Activated CD4-positive, alpha-beta T cell treated with anti-CD3 and anti-CD28 coated beads, Interleukin-2, amount 10 ng/mL, durations not matched to agents 24 days and 14 days (primary cell): ENCODE measurements around the gene COL11A1. TPM values are rescaled to one million over a fixed set of nuclear protein-coding genes. Genes with fewer than 3 reads are reported as not detected.
"Not testable (repeated sequence)": the region's sequence is repeated elsewhere in the genome, so short reads cannot be mapped to it uniquely, and the experiment has no call there.

Experiments
- DNase-seq: peaks from one replicate; pipeline ENCODE4 v3.0.0; 2022
- H3K27ac Mint-ChIP-seq: one replicate; pipeline ENCODE4 v1.8.0; 2022; ENCODE audit warnings: mild to moderate bottlenecking, mixed read lengths
- H3K27me3 Mint-ChIP-seq: one replicate; pipeline ENCODE4 v1.8.0; 2022; ENCODE audit warnings: mixed read lengths
- H3K36me3 Mint-ChIP-seq: one replicate; pipeline ENCODE4 v1.8.0; 2022; ENCODE audit warnings: low read depth, mild to moderate bottlenecking, mixed read lengths
- H3K4me1 Mint-ChIP-seq: one replicate; pipeline ENCODE4 v1.8.0; 2021; ENCODE audit warnings: mixed read lengths
- H3K4me3 Mint-ChIP-seq: one replicate; pipeline ENCODE4 v1.8.0; 2022; ENCODE audit warnings: mild to moderate bottlenecking, moderate library complexity, mixed read lengths
- H3K9me3 Mint-ChIP-seq: one replicate; pipeline ENCODE4 v1.8.0; 2021; ENCODE audit warnings: mixed read lengths
- intact Hi-C: fragments of 100-400 bp; cut with micrococcal nuclease; formaldehyde crosslinking; loops from one replicate; pipeline ENCODE4 v1.15.1; 2023
- total RNA-seq: library from RNA; stranded (reverse); gene quantifications from 2 replicates; pipeline ENCODE4 v1.2.3, GENCODE V29; 2022

The COL11A1 gene
- total RNA-seq, result not detected in 2 replicates

DNA sequence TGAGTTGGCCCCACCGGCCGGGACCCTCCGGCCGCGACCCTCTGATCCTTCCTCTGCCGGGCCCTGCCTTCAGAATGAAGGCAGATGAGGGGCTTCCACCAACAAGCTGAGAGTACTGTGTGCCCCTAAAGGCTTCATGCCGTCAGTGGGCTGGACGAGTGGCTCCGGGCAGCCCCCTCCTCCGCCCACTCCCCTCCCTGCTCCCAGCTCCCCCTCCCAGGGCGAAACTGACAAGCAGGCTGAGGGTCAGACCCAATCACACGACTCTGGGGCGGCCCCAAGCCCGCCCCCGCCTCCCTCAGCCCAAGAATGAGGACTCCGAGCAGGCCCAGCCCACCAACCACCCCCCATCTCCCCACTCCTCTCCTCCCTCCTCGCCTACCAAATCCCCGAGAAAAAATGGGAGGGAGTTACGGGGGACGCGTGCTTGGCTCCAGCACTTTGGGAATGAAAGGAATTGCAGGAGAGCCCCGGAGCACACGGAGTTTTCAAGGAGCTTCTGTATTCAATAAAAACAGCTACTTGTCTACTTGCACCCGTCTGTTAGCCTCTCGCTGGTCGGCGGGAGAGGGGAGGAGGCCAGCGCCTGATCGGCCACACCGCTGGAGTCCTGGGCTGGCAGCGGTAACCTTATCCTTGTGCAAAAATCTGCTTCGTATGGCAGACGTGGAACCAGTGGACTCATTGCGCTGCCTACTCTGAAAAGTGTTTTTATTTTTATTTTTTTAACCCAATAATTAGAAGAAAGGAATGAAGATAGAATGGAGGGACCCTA is at the start of gene COL11A1:
Gene COL11A1, minus strand, starts transcription at position 147 of the 775 bp plus-strand sequence. CDS start 344 bp downstream, outside the sequence.
- peaks cover 28% of the 10 kb centered on the region for H3K27me3 Mint-ChIP-seq
- intact Hi-C loops, result no loop called here
- no peaks in the 10 kb centered on the region for H3K9me3 Mint-ChIP-seq
- no peak within 1 kb of the TSS for H3K4me3 Mint-ChIP-seq
- DNase-seq, result no peak
- H3K36me3 Mint-ChIP-seq, result no peaks in the 10 kb centered on the region
- no peak within 1 kb of the TSS for H3K27ac Mint-ChIP-seq
- no peaks in the 10 kb centered on the region for H3K4me1 Mint-ChIP-seq

DNA sequence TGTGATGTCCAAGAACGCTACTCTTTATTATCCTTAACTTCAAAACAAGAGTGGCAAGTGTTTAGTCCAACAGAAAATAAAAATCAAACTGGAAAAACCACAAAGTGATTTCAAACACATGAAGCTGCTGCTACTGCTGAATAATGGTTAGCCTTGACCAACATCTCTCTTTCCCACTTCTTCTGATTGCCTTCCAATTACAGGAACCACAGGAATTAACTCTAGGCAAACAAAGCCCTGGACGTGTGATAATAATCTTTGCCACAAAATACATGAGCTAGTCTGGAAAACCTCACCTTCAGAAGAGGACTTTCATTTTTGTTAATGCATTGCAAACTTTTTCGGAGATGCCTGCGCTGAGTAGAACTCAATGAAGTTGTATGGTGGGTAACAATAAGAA is 48.6 kb upstream of the COL11A1 start:
- Mint-ChIP-seq H3K36me3 (no peaks in the 10 kb centered on the region), H3K4me1 (no peaks in the 10 kb centered on the region), H3K27ac (no peak overlapping the region), H3K27me3 (no peaks in the 10 kb centered on the region), H3K9me3 (no peaks in the 10 kb centered on the region), H3K4me3 (no peak overlapping the region)
- no peak for DNase-seq
- intact Hi-C loops, result no loop called here

GRCh38 chr1:103146166-103146565 is 37.8 kb upstream of the COL11A1 start:
- H3K27me3 Mint-ChIP-seq, result no peaks in the 10 kb centered on the region
- DNase-seq, result no peak
- no peak overlapping the region for H3K4me3 Mint-ChIP-seq
- no peak overlapping the region for H3K27ac Mint-ChIP-seq
- intact Hi-C loops, result no loop called here
- no peaks in the 10 kb centered on the region for H3K9me3 Mint-ChIP-seq
- no peaks in the 10 kb centered on the region for H3K4me1 Mint-ChIP-seq
- no peaks in the 10 kb centered on the region for H3K36me3 Mint-ChIP-seq

DNA sequence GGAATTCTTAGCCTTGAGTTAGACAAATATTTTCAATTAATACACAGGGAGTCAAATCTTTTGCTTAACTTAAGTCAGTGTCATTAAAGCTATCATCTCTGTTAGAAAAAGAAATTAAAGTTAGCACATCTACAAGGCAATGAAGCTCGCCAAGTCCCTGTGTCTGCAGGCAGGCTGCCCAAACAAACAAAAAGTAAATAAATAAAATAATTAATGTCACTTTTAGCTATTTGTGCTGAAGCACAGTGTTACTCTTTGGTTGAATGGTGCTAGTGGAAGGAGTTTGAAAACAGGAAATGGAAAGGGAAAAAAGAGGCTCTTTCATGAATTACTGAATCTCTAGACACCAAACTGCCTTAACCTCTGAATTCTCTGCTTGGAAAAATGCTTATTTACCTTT is 37.1 kb upstream of the COL11A1 start:
- Mint-ChIP-seq H3K36me3 (no peaks in the 10 kb centered on the region), H3K27me3 (no peaks in the 10 kb centered on the region), H3K27ac (no peak overlapping the region), H3K4me1 (no peaks in the 10 kb centered on the region), H3K4me3 (no peak overlapping the region), H3K9me3 (no peaks in the 10 kb centered on the region)
- intact Hi-C loops, result no loop called here
- no peak for DNase-seq

DNA sequence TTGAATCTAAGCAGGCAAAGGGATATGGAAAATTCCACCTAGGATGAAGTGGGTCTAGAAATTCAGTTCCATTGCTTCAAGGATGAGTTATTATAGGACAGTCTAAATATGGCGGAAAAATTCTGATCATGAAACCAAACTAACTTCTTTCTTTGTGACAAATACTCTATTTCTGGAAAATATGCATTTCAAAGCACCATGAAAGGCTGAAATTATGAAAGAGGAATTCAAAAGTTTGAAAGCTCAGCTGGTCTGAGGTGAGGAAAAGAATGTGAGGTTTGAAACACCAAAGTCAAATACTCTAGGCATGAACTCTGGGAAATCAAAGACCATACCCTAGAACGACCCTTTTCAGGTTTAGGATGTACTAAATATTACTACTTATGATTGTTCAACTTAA is 36.4 kb upstream of the COL11A1 start:
- H3K4me3 Mint-ChIP-seq, result no peak overlapping the region
- H3K4me1 Mint-ChIP-seq, result no peaks in the 10 kb centered on the region
- H3K9me3 Mint-ChIP-seq, result no peaks in the 10 kb centered on the region
- no peaks in the 10 kb centered on the region for H3K27me3 Mint-ChIP-seq
- intact Hi-C loops, result no loop called here
- H3K27ac Mint-ChIP-seq, result no peak overlapping the region
- H3K36me3 Mint-ChIP-seq, result no peaks in the 10 kb centered on the region
- no peak for DNase-seq

GRCh38 chr1:103142461-103142860 is 34.1 kb upstream of the COL11A1 start:
- Mint-ChIP-seq H3K4me3 (no peak overlapping the region), H3K9me3 (no peaks in the 10 kb centered on the region), H3K4me1 (no peaks in the 10 kb centered on the region), H3K36me3 (no peaks in the 10 kb centered on the region), H3K27me3 (no peaks in the 10 kb centered on the region), H3K27ac (no peak overlapping the region)
- no peak for DNase-seq
- intact Hi-C loops, result no loop called here

DNA sequence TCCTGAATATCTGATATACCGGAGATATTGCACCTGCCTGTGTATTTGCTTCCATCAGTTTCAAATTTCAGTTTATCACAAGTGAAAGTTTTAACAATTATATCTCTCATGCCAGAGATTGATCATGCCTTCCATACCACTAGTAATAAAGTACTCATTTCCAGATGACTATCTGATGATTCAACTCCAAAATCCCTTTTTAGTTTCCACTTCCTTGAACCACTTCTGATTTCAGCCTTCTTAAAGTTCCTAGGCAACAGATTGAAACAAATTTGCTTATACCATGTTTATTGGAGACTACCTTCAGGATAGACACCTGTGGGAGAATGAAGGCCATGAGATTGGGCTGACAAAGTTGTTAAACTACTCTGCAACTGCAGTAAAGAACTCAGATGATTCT is 21.5 kb upstream of the COL11A1 start:
- Mint-ChIP-seq H3K9me3 (peaks cover under 1% of the 10 kb centered on the region), H3K4me1 (no peaks in the 10 kb centered on the region), H3K36me3 (no peaks in the 10 kb centered on the region), H3K4me3 (no peak overlapping the region), H3K27ac (no peak overlapping the region), H3K27me3 (no peaks in the 10 kb centered on the region)
- DNase-seq, result no peak
- intact Hi-C loops, result no loop called here

DNA sequence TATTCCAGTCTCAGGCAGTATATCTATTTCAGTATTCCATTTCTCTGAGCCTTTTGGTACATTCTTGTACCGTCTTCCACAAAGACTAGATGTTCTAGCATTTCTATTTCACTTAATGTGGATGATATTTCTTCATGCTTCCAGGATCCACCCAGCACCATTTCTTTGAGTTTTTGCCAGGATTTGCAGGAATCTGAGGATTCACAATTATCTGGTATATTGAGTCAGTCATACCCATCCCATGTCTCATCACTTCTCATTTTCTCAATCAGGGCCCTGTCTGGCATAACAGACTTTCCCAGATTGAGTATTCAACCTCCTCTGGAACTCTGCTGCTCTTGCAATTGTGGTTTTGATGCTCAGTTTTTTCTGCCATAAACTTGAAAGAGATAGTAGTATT is 20.9 kb upstream of the COL11A1 start:
- DNase-seq, result no peak

GRCh38 chr1:103128256-103128655 is 19.9 kb upstream of the COL11A1 start:
- DNase-seq, H3K36me3 Mint-ChIP-seq, H3K4me1 Mint-ChIP-seq, H3K9me3 Mint-ChIP-seq, intact Hi-C loops, H3K27me3 Mint-ChIP-seq, H3K27ac Mint-ChIP-seq, H3K4me3 Mint-ChIP-seq: not testable (repeated sequence)

More for the DNA sequence above, 20.9 kb upstream of the COL11A1 start:
- Mint-ChIP-seq H3K27ac (no peak overlapping the region), H3K4me1 (no peaks in the 10 kb centered on the region), H3K4me3 (no peak overlapping the region), H3K9me3 (no peaks in the 10 kb centered on the region), H3K27me3 (no peaks in the 10 kb centered on the region), H3K36me3 (no peaks in the 10 kb centered on the region)
- intact Hi-C loops, result no loop called here

- Mint-ChIP-seq H3K4me3 (no peak overlapping the region), H3K27ac (no peak overlapping the region), H3K36me3 (no peaks in the 10 kb centered on the region), H3K4me1 (no peaks in the 10 kb centered on the region), H3K27me3 (no peaks in the 10 kb centered on the region), H3K9me3 (no peaks in the 10 kb centered on the region)
- DNase-seq, result no peak
- intact Hi-C loops, result no loop called here
Measured at GRCh38 chr1:103125219-103125618, 16.9 kb upstream of the COL11A1 start.

DNA sequence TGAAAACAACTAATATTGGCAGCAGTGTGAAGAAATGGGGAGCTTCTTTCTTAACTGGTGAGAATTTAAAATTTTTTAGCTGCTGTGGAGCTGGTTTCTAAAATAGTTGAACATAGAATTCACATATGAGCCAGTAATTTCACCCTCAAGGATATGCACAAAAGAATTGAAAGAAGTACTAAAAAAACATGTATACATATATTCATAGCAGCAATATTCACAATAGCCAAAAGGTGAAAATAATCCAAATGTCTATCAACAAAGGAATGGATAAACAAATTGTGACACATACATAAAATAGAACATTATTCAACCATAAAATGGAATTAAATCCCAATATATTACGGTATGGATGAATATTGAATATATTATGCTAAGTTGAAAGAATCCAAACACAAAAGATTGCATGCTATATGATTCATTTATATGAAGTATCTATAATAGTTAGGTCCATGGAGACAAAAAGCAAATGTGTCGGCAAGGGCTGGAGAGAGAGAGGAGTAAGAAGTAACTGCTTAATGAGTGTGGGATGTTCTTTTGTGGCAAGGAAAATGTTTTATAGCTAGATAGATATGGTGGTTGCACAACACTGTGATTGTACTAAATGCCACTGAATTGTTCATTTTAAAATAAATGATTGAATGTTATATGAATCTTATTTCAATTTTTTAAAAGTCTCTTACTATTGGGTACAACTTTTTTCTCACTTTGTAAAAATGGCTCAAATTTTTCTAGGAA is 14.8 kb upstream of the COL11A1 start:
- H3K4me3 Mint-ChIP-seq, result no peak overlapping the region
- H3K36me3 Mint-ChIP-seq, result no peaks in the 10 kb centered on the region
- H3K4me1 Mint-ChIP-seq, result no peaks in the 10 kb centered on the region
- intact Hi-C loops, result no loop called here
- H3K9me3 Mint-ChIP-seq, result no peaks in the 10 kb centered on the region
- H3K27me3 Mint-ChIP-seq, result no peaks in the 10 kb centered on the region
- no peak overlapping the region for H3K27ac Mint-ChIP-seq
- no peak for DNase-seq

GRCh38 chr1:103120981-103121380 is 12.7 kb upstream of the COL11A1 start:
- intact Hi-C loops, result no loop called here
- Mint-ChIP-seq H3K27ac (no peak overlapping the region), H3K4me1 (no peaks in the 10 kb centered on the region), H3K36me3 (no peaks in the 10 kb centered on the region), H3K9me3 (no peaks in the 10 kb centered on the region), H3K4me3 (no peak overlapping the region), H3K27me3 (no peaks in the 10 kb centered on the region)
- no peak for DNase-seq

DNA sequence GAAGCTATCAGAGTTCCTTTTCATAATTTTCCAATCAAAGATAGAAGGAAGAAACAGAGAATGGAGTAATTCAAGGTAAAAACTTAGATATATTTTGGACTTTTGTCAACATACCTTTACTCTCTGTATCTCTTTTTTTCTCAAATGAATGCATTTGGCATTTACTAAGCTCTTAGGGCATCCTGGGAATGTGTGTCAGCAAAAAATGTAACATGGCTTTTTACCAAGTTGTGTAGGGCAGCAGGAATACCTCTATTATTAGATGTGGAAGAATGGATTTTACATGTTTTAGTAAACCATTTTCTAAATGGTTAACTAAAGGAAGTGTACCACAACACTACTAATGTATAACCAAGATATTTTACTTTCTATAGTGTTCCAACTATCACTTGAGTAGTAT is 4.2 kb upstream of the COL11A1 start:
- H3K27ac Mint-ChIP-seq, result no peak overlapping the region
- H3K9me3 Mint-ChIP-seq, result no peaks in the 10 kb centered on the region
- no peaks in the 10 kb centered on the region for H3K4me1 Mint-ChIP-seq
- intact Hi-C loops, result no loop called here
- H3K27me3 Mint-ChIP-seq, result peaks cover 17% of the 10 kb centered on the region
- no peaks in the 10 kb centered on the region for H3K36me3 Mint-ChIP-seq
- H3K4me3 Mint-ChIP-seq, result no peak overlapping the region
- DNase-seq, result no peak

DNA sequence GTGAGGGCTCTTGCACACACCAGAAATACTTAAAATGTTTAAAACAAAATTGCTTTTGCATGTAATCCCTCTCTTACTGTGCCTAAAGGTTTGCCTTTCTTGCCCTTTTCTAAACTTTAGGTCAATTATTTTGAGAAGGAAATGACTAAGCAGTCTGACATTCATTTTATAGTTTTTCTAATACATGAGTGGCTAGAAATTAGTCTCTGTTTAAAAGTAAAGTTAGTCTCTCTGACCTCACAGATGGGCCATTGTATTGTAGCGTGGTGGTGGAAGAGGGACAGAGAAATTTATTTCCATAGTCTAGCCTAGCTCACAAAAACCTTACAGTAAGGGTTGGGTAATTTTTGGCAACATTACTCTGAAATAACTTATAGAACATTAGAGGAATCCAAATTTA is 3.6 kb upstream of the COL11A1 start:
- no peaks in the 10 kb centered on the region for H3K36me3 Mint-ChIP-seq
- no peak overlapping the region for H3K4me3 Mint-ChIP-seq
- H3K27me3 Mint-ChIP-seq, result peaks cover 20% of the 10 kb centered on the region
- intact Hi-C loops, result no loop called here
- H3K27ac Mint-ChIP-seq, result no peak overlapping the region
- no peak for DNase-seq
- no peaks in the 10 kb centered on the region for H3K4me1 Mint-ChIP-seq
- no peaks in the 10 kb centered on the region for H3K9me3 Mint-ChIP-seq
